ENCODE results near the gene WNT7B.

WNT7B gene

GRCh38 chr22:45880716-45881523 lies 96.0 kb downstream of the WNT7B start:
- no peaks in the 10 kb centered on the region for H3K36me3 ChIP-seq (ENCODE audit: control insufficient read depth in 5 of 5, insufficient read depth in 5 of 5, low read length in 5 of 5)
- peaks cover 77 to 93% (median 79%) of the 10 kb centered on the region in 5 donors for H3K27me3 ChIP-seq (ENCODE audit: control insufficient read depth in 5 of 5, insufficient read depth in 4 of 5, low read length in 5 of 5)
- H3K4me3 ChIP-seq (ENCODE audit: low read depth in 1 of 5, low read length in 5 of 5) = no peak overlapping the region
- peaks cover 0 to 7% (median 5%) of the 10 kb centered on the region in 5 donors for H3K4me1 ChIP-seq (ENCODE audit: control insufficient read depth in 5 of 5, insufficient read depth in 5 of 5, low read length in 5 of 5)
- no peaks in the 10 kb centered on the region for H3K9me3 ChIP-seq (ENCODE audit: control insufficient read depth in 5 of 5, low read length in 5 of 5)
- no peak overlapping the region for H3K9ac ChIP-seq (ENCODE audit: low read length in 5 of 5)
- no peak overlapping the region for H3K27ac ChIP-seq (ENCODE audit: low read depth, low read length)

GRCh38 chr22:45880091-45880715 lies 96.8 kb downstream of the WNT7B start:
- peaks cover 71 to 86% (median 72%) of the 10 kb centered on the region in 5 donors for H3K27me3 ChIP-seq (ENCODE audit: control insufficient read depth in 5 of 5, insufficient read depth in 4 of 5, low read length in 5 of 5)

GRCh38 chr22:45879552-45879949 lies 97.4 kb downstream of the WNT7B start:
- no peaks in the 10 kb centered on the region for H3K9me3 ChIP-seq (ENCODE audit: control insufficient read depth in 5 of 5, low read length in 5 of 5)
- H3K9ac ChIP-seq (ENCODE audit: low read length in 5 of 5) = no peak overlapping the region
- H3K4me3 ChIP-seq (ENCODE audit: low read depth in 1 of 5, low read length in 5 of 5) = no peak overlapping the region
- H3K36me3 ChIP-seq (ENCODE audit: control insufficient read depth in 5 of 5, insufficient read depth in 5 of 5, low read length in 5 of 5) = no peaks in the 10 kb centered on the region
- H3K27me3 ChIP-seq (ENCODE audit: control insufficient read depth in 5 of 5, insufficient read depth in 4 of 5, low read length in 5 of 5) = peaks cover 65 to 80% (median 68%) of the 10 kb centered on the region in 5 donors
- H3K4me1 ChIP-seq (ENCODE audit: control insufficient read depth in 5 of 5, insufficient read depth in 5 of 5, low read length in 5 of 5) = peaks cover 0 to 7% (median 5%) of the 10 kb centered on the region in 5 donors
- no peak overlapping the region for H3K27ac ChIP-seq (ENCODE audit: low read depth, low read length)

More at GRCh38 chr22:45880091-45880715, 96.8 kb downstream of the WNT7B start:
- no peak overlapping the region for H3K27ac ChIP-seq (ENCODE audit: low read depth, low read length)
- no peak overlapping the region for H3K4me3 ChIP-seq (ENCODE audit: low read depth in 1 of 5, low read length in 5 of 5)
- no peak overlapping the region for H3K9ac ChIP-seq (ENCODE audit: low read length in 5 of 5)
- no peaks in the 10 kb centered on the region for H3K36me3 ChIP-seq (ENCODE audit: control insufficient read depth in 5 of 5, insufficient read depth in 5 of 5, low read length in 5 of 5)
- no peaks in the 10 kb centered on the region for H3K9me3 ChIP-seq (ENCODE audit: control insufficient read depth in 5 of 5, low read length in 5 of 5)
- H3K4me1 ChIP-seq (ENCODE audit: control insufficient read depth in 5 of 5, insufficient read depth in 5 of 5, low read length in 5 of 5) = peaks cover 0 to 7% (median 5%) of the 10 kb centered on the region in 5 donors

GRCh38 chr22:45878901-45879551 lies 97.9 kb downstream of the WNT7B start:
- peaks cover 60 to 75% (median 62%) of the 10 kb centered on the region in 5 donors for H3K27me3 ChIP-seq (ENCODE audit: control insufficient read depth in 5 of 5, insufficient read depth in 4 of 5, low read length in 5 of 5)

GRCh38 chr22:45878051-45878781 lies 98.7 kb downstream of the WNT7B start:
- H3K9ac ChIP-seq (ENCODE audit: low read length in 5 of 5) = no peak overlapping the region
- no peak overlapping the region for H3K27ac ChIP-seq (ENCODE audit: low read depth, low read length)
- peaks cover 52 to 70% (median 55%) of the 10 kb centered on the region in 5 donors for H3K27me3 ChIP-seq (ENCODE audit: control insufficient read depth in 5 of 5, insufficient read depth in 4 of 5, low read length in 5 of 5)
- peaks cover 0 to 4% (median 0%) of the 10 kb centered on the region in 5 donors for H3K9me3 ChIP-seq (ENCODE audit: control insufficient read depth in 5 of 5, low read length in 5 of 5)
- no peak overlapping the region for H3K4me3 ChIP-seq (ENCODE audit: low read depth in 1 of 5, low read length in 5 of 5)
- H3K4me1 ChIP-seq (ENCODE audit: control insufficient read depth in 5 of 5, insufficient read depth in 5 of 5, low read length in 5 of 5) = peaks cover 0 to 7% (median 5%) of the 10 kb centered on the region in 5 donors
- no peaks in the 10 kb centered on the region for H3K36me3 ChIP-seq (ENCODE audit: control insufficient read depth in 5 of 5, insufficient read depth in 5 of 5, low read length in 5 of 5)

More at GRCh38 chr22:45878901-45879551, 97.9 kb downstream of the WNT7B start:
- Histone ChIP-seq H3K9ac (ENCODE audit: low read length in 5 of 5) (no peak overlapping the region), H3K36me3 (ENCODE audit: control insufficient read depth in 5 of 5, insufficient read depth in 5 of 5, low read length in 5 of 5) (no peaks in the 10 kb centered on the region), H3K9me3 (ENCODE audit: control insufficient read depth in 5 of 5, low read length in 5 of 5) (peaks cover 0 to 2% (median 0%) of the 10 kb centered on the region in 5 donors), H3K4me1 (ENCODE audit: control insufficient read depth in 5 of 5, insufficient read depth in 5 of 5, low read length in 5 of 5) (peaks cover 0 to 7% (median 5%) of the 10 kb centered on the region in 5 donors), H3K4me3 (ENCODE audit: low read depth in 1 of 5, low read length in 5 of 5) (no peak overlapping the region), H3K27ac (ENCODE audit: low read depth, low read length) (no peak overlapping the region)

- peaks cover 0 to 9% (median 4%) of the 10 kb centered on the region in 5 donors for H3K9me3 ChIP-seq (ENCODE audit: control insufficient read depth in 5 of 5, low read length in 5 of 5)
- H3K4me3 ChIP-seq (ENCODE audit: low read depth in 1 of 5, low read length in 5 of 5) = no peak overlapping the region
- H3K27me3 ChIP-seq (ENCODE audit: control insufficient read depth in 5 of 5, insufficient read depth in 4 of 5, low read length in 5 of 5) = peaks cover 46 to 65% (median 49%) of the 10 kb centered on the region in 5 donors
- peaks cover 0 to 7% (median 5%) of the 10 kb centered on the region in 5 donors for H3K4me1 ChIP-seq (ENCODE audit: control insufficient read depth in 5 of 5, insufficient read depth in 5 of 5, low read length in 5 of 5)
- no peaks in the 10 kb centered on the region for H3K36me3 ChIP-seq (ENCODE audit: control insufficient read depth in 5 of 5, insufficient read depth in 5 of 5, low read length in 5 of 5)
- no peak overlapping the region for H3K27ac ChIP-seq (ENCODE audit: low read depth, low read length)
- no peak overlapping the region for H3K9ac ChIP-seq (ENCODE audit: low read length in 5 of 5)
These were observed 99.3 kb downstream of the WNT7B start for GRCh38 chr22:45877651-45878050.

- Histone ChIP-seq H3K4me3 (ENCODE audit: low read depth in 1 of 5, low read length in 5 of 5) (no peak overlapping the region), H3K9ac (ENCODE audit: low read length in 5 of 5) (no peak overlapping the region), H3K27ac (ENCODE audit: low read depth, low read length) (no peak overlapping the region), H3K9me3 (ENCODE audit: control insufficient read depth in 5 of 5, low read length in 5 of 5) (peaks cover 3 to 9% (median 7%) of the 10 kb centered on the region in 5 donors), H3K4me1 (ENCODE audit: control insufficient read depth in 5 of 5, insufficient read depth in 5 of 5, low read length in 5 of 5) (peaks cover 0 to 7% (median 5%) of the 10 kb centered on the region in 5 donors), H3K27me3 (ENCODE audit: control insufficient read depth in 5 of 5, insufficient read depth in 4 of 5, low read length in 5 of 5) (peaks cover 40 to 58% (median 42%) of the 10 kb centered on the region in 5 donors), H3K36me3 (ENCODE audit: control insufficient read depth in 5 of 5, insufficient read depth in 5 of 5, low read length in 5 of 5) (no peaks in the 10 kb centered on the region)
These were observed 100.0 kb downstream of the WNT7B start for GRCh38 chr22:45877036-45877380.

GRCh38 chr22:45876136-45877035 lies 100.6 kb downstream of the WNT7B start:
- H3K9ac ChIP-seq (ENCODE audit: low read length in 5 of 5) = no peak overlapping the region
- peaks cover 0 to 7% (median 5%) of the 10 kb centered on the region in 5 donors for H3K4me1 ChIP-seq (ENCODE audit: control insufficient read depth in 5 of 5, insufficient read depth in 5 of 5, low read length in 5 of 5)
- peaks cover 3 to 9% (median 7%) of the 10 kb centered on the region in 5 donors for H3K9me3 ChIP-seq (ENCODE audit: control insufficient read depth in 5 of 5, low read length in 5 of 5)
- no peak overlapping the region for H3K4me3 ChIP-seq (ENCODE audit: low read depth in 1 of 5, low read length in 5 of 5)
- H3K36me3 ChIP-seq (ENCODE audit: control insufficient read depth in 5 of 5, insufficient read depth in 5 of 5, low read length in 5 of 5) = no peaks in the 10 kb centered on the region
- peaks cover 36 to 52% (median 39%) of the 10 kb centered on the region in 5 donors for H3K27me3 ChIP-seq (ENCODE audit: control insufficient read depth in 5 of 5, insufficient read depth in 4 of 5, low read length in 5 of 5)
- H3K27ac ChIP-seq (ENCODE audit: low read depth, low read length) = no peak overlapping the region
